Left renal cortex interstitium (tissue), 4 donors: ENCODE data around the gene GUCY2F. TPM values are rescaled to one million over a fixed set of nuclear protein-coding genes. Genes with fewer than 3 reads are reported as not detected.
A peak's percentile ranks its signal among the peaks of the same experiment; 100 is the strongest.

Experiments
- DNase-seq, 4 donors: peaks; one replicate each; pipeline ENCODE4 v3.0.0-alpha.2; 2013; ENCODE audit warnings: low read depth in 4 of 4, low spot score in 2 of 4, missing footprints in 1 of 4
- polyA plus RNA-seq, 4 donors: library from polyadenylated mRNA; unstranded; fragments of 120-200 nt; gene quantifications; one replicate each; pipeline ENCODE4 v1.2.1, GENCODE V29; 2013; ENCODE audit not compliant: insufficient read length in 4 of 4

Gene GUCY2F
- under 1 TPM; 0.04 to 0.06 (median 0.04) TPM for polyA plus RNA-seq

GRCh38 chrX:109481986-109482385 is at the start of gene GUCY2F:
GUCY2F (minus strand) TSS chrX:109482086; CDS start chrX:109475936, 6,150 bp downstream.
- no peak for DNase-seq

GRCh38 chrX:109519001-109519400 is 37.1 kb upstream of the GUCY2F start:
- no peak for DNase-seq

GRCh38 chrX:109511113-109511512 is 29.2 kb upstream of the GUCY2F start:
- DNase-seq, result no peak

- no peak for DNase-seq
Measured at GRCh38 chrX:109508915-109509314, 27.0 kb upstream of the GUCY2F start.

- DNase-seq, result no peak
Measured at GRCh38 chrX:109501176-109501575, 19.3 kb upstream of the GUCY2F start.

- no peak for DNase-seq
Measured at GRCh38 chrX:109498434-109498833, 16.5 kb upstream of the GUCY2F start.

- DNase-seq, result no peak
Measured at GRCh38 chrX:109489174-109489573, 7.3 kb upstream of the GUCY2F start.

GRCh38 chrX:109487640-109488039 is 5.8 kb upstream of the GUCY2F start:
- DNase-seq, result no peak

GRCh38 chrX:109485470-109486340 is 3.8 kb upstream of the GUCY2F start:
- peak in 2 of 4 donors; percentile 24 to 37 for DNase-seq

GRCh38 chrX:109484886-109485285 is 3.0 kb upstream of the GUCY2F start:
- DNase-seq, result no peak

- DNase-seq, result peak in 3 of 4 donors; percentile 22 to 49 (median 37)
Measured at GRCh38 chrX:109475174-109475891, 6.6 kb downstream of the GUCY2F start.

GRCh38 chrX:109472939-109473735 is 8.7 kb downstream of the GUCY2F start:
- no peak for DNase-seq

- no peak for DNase-seq
Measured at GRCh38 chrX:109464231-109464630, 17.7 kb downstream of the GUCY2F start.

GRCh38 chrX:109463784-109464183 is 18.1 kb downstream of the GUCY2F start:
- no peak for DNase-seq

GRCh38 chrX:109448282-109448938 is 33.5 kb downstream of the GUCY2F start:
- no peak for DNase-seq

GRCh38 chrX:109441266-109441665 is 40.6 kb downstream of the GUCY2F start:
- no peak for DNase-seq

- no peak for DNase-seq
Measured at GRCh38 chrX:109440475-109440874, 41.4 kb downstream of the GUCY2F start.

- DNase-seq, result no peak
Measured at GRCh38 chrX:109409181-109409580, 72.7 kb downstream of the GUCY2F start.

GRCh38 chrX:109403922-109404321 is 78.0 kb downstream of the GUCY2F start:
- DNase-seq, result no peak

GRCh38 chrX:109399831-109400230 is 82.1 kb downstream of the GUCY2F start:
- no peak for DNase-seq
